Measurements from ENCODE around the gene LIMCH1. TPM values are rescaled to one million over a fixed set of nuclear protein-coding genes. Genes with fewer than 3 reads are reported as not detected.

LIMCH1 gene
- total RNA-seq, 1 experiment from 2014 or later, result 10.4 TPM

DNA sequence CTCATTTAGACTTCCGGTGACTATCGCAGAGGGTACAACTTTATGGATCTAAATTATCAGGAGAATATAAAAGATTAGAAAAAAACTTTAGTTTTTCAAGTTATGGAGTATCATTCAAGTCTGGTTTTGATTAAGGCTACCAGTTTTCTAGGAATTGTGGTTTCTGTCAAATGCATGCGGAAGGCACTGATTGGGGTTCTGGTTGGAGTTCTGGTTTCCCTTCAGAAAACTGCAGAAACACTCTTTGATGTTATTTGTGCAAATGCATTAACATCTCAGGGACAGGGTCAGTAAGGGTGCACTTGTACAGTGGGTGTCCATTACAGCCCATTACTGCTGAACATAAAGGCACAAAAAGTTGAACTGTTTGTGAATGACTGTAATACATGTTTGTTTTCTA is 100.2 kb downstream of the LIMCH1 start:
- Histone ChIP-seq H3K36me3 (ENCODE audit: control insufficient read depth in 1 of 2, insufficient read depth in 2 of 2, low read length in 2 of 2) (no peaks in the 10 kb centered on the region), H3K9me2 (ENCODE audit: insufficient read depth) (no peaks in the 10 kb centered on the region), H2AFZ (ENCODE audit: low read depth, low read length, poor library complexity, severe bottlenecking) (no peak overlapping the region), H4K20me1 (ENCODE audit: insufficient read depth) (no peaks in the 10 kb centered on the region), H3K27ac (ENCODE audit: low read depth, low read length) (no peak overlapping the region), H3K27me3 (ENCODE audit: insufficient read depth, low read length) (no peaks in the 10 kb centered on the region), H3K9me3 (ENCODE audit: control insufficient read depth in 1 of 2, insufficient read depth in 1 of 2, low read depth in 1 of 2, low read length in 2 of 2) (no peaks in the 10 kb centered on the region), H3K4me3 (replicated peaks in 1 of 2; ENCODE audit: low read depth in 1 of 2, low read length in 2 of 2) (no peak overlapping the region), H3K79me2 (ENCODE audit: insufficient read depth, low read length) (no peaks in the 10 kb centered on the region), H3K4me1 (ENCODE audit: control insufficient read depth in 1 of 2, insufficient read depth in 2 of 2, low read length in 2 of 2) (no peaks in the 10 kb centered on the region), H3K4me2 (ENCODE audit: low read length) (no peak overlapping the region), H3K9ac (ENCODE audit: low read length) (no peak overlapping the region)
- no peak for ATAC-seq
- ChIA-PET CTCF (no interaction called here), RAD21 (ENCODE audit: low non-redundant PET in 1 of 2, low total read pairs in 2 of 2, uncharacterized antibody in 2 of 2, unreplicated experiment in 2 of 2) (no interaction called here), POLR2A (no interaction called here)
- no TSS peak for BruUV-seq (replicated peaks)
- intact Hi-C loops (cut with micrococcal nuclease), result no loop called here
- DNase-seq (ENCODE audit: low read depth, low spot score), result no peak
- TF ChIP-seq, protein P1, sequence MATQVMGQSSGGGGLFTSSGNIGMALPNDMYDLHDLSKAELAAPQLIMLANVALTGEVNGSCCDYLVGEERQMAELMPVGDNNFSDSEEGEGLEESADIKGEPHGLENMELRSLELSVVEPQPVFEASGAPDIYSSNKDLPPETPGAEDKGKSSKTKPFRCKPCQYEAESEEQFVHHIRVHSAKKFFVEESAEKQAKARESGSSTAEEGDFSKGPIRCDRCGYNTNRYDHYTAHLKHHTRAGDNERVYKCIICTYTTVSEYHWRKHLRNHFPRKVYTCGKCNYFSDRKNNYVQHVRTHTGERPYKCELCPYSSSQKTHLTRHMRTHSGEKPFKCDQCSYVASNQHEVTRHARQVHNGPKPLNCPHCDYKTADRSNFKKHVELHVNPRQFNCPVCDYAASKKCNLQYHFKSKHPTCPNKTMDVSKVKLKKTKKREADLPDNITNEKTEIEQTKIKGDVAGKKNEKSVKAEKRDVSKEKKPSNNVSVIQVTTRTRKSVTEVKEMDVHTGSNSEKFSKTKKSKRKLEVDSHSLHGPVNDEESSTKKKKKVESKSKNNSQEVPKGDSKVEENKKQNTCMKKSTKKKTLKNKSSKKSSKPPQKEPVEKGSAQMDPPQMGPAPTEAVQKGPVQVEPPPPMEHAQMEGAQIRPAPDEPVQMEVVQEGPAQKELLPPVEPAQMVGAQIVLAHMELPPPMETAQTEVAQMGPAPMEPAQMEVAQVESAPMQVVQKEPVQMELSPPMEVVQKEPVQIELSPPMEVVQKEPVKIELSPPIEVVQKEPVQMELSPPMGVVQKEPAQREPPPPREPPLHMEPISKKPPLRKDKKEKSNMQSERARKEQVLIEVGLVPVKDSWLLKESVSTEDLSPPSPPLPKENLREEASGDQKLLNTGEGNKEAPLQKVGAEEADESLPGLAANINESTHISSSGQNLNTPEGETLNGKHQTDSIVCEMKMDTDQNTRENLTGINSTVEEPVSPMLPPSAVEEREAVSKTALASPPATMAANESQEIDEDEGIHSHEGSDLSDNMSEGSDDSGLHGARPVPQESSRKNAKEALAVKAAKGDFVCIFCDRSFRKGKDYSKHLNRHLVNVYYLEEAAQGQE (IDR thresholded peaks at IDR 0.05; ENCODE audit: low read depth), result no peak
- TF ChIP-seq ELF1 (IDR thresholded peaks at IDR 0.05; ENCODE audit: borderline replicate concordance, low read depth) (no peak), SRF (IDR thresholded peaks at IDR 0.05; ENCODE audit: low read depth) (no peak), CBX3 (IDR thresholded peaks at IDR 0.05; ENCODE audit: low read depth) (no peak), CEBPB (IDR thresholded peaks at IDR 0.05; ENCODE audit: low read depth) (no peak), TCF7L2 (IDR thresholded peaks at IDR 0.05; ENCODE audit: borderline replicate concordance, extremely low read depth, insufficient read depth, insufficient read length) (no peak), YY1 (IDR thresholded peaks at IDR 0.05; ENCODE audit: extremely low read depth, insufficient replicate concordance, low read depth, low read length) (no peak), SP1 (IDR thresholded peaks at IDR 0.05; ENCODE audit: low read depth) (no peak), RAD21 (IDR thresholded peaks at IDR 0.05; ENCODE audit: low read depth) (no peak)
- TF ChIP-seq, protein P2, sequence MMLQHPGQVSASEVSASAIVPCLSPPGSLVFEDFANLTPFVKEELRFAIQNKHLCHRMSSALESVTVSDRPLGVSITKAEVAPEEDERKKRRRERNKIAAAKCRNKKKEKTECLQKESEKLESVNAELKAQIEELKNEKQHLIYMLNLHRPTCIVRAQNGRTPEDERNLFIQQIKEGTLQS (IDR thresholded peaks at IDR 0.05), result no peak
- TF ChIP-seq, protein P3, sequence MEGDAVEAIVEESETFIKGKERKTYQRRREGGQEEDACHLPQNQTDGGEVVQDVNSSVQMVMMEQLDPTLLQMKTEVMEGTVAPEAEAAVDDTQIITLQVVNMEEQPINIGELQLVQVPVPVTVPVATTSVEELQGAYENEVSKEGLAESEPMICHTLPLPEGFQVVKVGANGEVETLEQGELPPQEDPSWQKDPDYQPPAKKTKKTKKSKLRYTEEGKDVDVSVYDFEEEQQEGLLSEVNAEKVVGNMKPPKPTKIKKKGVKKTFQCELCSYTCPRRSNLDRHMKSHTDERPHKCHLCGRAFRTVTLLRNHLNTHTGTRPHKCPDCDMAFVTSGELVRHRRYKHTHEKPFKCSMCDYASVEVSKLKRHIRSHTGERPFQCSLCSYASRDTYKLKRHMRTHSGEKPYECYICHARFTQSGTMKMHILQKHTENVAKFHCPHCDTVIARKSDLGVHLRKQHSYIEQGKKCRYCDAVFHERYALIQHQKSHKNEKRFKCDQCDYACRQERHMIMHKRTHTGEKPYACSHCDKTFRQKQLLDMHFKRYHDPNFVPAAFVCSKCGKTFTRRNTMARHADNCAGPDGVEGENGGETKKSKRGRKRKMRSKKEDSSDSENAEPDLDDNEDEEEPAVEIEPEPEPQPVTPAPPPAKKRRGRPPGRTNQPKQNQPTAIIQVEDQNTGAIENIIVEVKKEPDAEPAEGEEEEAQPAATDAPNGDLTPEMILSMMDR (IDR thresholded peaks at IDR 0.05 in 2 of 3, conservative IDR thresholded peaks at IDR 0.05 in 1 of 3; ENCODE audit: borderline replicate concordance in 1 of 3, insufficient read depth in 1 of 3, low read depth in 2 of 3, low read length in 2 of 3), result no peak
